Activated naive CD8-positive, alpha-beta T cell (primary cell): Measurements from ENCODE around the gene MRPS24.
"Not testable (repeated sequence)": the region's sequence is repeated elsewhere in the genome, so short reads cannot be mapped to it uniquely, and the experiment has no call there.

Experiments used
- H3K27ac Mint-ChIP-seq: one replicate; pipeline ENCODE4 v1.8.0; 2021; ENCODE audit warnings: mixed read lengths
- H3K27me3 Mint-ChIP-seq: one replicate; pipeline ENCODE4 v1.8.0; 2021; ENCODE audit warnings: mixed read lengths
- H3K36me3 Mint-ChIP-seq: one replicate; pipeline ENCODE4 v1.8.0; 2021; ENCODE audit warnings: mixed read lengths
- H3K4me1 Mint-ChIP-seq: one replicate; pipeline ENCODE4 v1.8.0; 2021; ENCODE audit warnings: low read depth, mixed read lengths
- H3K4me3 Mint-ChIP-seq: one replicate; pipeline ENCODE4 v1.8.0; 2021; ENCODE audit warnings: mild to moderate bottlenecking, mixed read lengths
- H3K9me3 Mint-ChIP-seq: one replicate; pipeline ENCODE4 v1.8.0; 2021; ENCODE audit warnings: low read depth, mixed read lengths

MRPS24 gene

DNA sequence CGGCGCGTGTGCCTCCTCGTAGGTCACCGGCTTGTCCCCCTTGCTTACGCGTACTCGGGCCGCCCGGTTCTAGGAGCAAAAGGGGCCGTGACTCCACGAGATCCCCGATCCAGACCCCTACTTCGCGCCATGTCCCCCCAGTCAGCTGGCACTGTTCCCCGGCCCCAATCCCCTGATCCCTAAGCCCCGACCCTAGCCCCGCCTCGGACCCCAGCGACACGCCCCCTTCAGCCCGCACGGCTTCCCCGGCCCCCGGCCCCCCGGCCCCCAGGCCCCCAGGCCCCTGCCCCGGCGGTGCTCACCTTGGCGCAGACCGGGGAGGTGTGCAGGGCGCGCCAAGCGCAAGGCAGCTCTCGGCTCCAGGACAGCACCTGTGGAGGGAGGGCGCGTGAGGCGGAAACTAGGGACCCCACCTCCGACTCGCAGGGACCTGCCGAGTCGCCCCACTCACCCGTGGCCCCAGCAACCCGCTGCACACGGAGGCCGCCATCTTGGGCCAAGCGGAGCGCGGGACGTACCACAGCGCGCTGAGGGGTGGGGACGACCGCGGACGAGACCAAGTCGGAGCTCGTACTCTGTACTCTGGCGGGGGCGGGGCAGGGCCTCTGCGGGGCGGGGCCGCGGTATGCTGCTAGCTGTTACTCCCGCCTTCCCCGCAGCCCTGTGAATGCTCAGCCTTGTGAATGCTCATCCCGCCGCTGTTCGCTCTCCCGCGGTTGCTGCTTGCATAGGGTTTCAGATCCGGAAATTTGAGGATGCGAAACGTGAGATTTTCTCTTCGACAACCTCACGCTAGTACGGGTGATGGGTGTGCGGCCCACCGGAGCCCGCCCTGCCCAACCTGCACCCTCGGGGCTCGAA lies at the start of gene MRPS24:
MRPS24 (minus strand) TSS at position 512 of the 861 bp plus-strand sequence; CDS start at position 490, 22 bp downstream.
- Mint-ChIP-seq H3K4me3 (peak within 1 kb of the TSS; percentile 95), H3K27me3 (no peaks in the 10 kb centered on the region), H3K4me1 (peaks cover 22% of the 10 kb centered on the region), H3K9me3 (no peaks in the 10 kb centered on the region), H3K36me3 (peaks cover 11% of the 10 kb centered on the region), H3K27ac (peak within 1 kb of the TSS; percentile 97)

DNA sequence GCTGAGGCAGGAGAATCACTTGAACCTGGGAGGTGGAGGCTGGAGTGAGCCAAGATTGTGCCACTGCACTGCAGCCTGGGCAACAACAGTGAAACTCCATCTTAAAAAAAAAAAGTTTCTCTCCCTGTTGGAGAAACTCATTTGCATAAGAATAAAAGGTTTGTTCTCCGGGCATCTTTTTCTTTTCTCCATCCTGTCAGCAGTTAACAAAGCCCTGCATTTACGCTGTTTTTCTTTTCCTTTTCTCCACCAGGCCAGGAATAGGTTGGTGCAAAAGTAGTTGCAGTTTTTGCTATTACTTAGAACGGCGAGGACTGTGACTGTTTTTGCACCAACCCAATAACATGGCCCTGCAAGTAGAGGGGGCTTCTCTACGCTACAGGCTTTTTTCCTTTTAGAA lies 46.6 kb upstream of the MRPS24 start:
- no peak overlapping the region for H3K4me3 Mint-ChIP-seq
- no peak overlapping the region for H3K27ac Mint-ChIP-seq
- H3K9me3 Mint-ChIP-seq = no peaks in the 10 kb centered on the region
- no peaks in the 10 kb centered on the region for H3K27me3 Mint-ChIP-seq
- H3K36me3 Mint-ChIP-seq = peaks cover 4% of the 10 kb centered on the region
- peaks cover 2% of the 10 kb centered on the region for H3K4me1 Mint-ChIP-seq

DNA sequence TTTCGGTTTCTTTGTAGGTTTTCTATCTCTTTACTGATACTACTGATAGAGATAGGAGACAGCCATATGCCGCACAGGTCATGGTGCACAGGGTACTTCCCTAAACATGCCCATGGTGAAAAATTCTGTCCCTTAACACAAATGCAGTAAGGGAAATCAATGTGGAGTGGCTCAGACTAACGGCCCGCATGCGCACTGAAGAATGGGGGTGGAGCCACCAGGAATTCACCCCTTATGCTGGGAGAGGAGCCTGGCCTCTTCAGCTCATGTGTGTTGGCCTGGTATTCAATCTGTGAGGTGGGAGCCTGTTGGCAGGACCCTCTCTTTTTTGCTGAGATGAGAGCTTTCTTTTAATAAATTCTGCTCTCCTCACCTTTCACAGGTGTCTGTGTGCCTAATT lies 45.5 kb upstream of the MRPS24 start:
- Mint-ChIP-seq H3K4me3 (no peak overlapping the region), H3K9me3 (no peaks in the 10 kb centered on the region), H3K27me3 (no peaks in the 10 kb centered on the region), H3K4me1 (no peaks in the 10 kb centered on the region), H3K36me3 (peaks cover 4% of the 10 kb centered on the region), H3K27ac (no peak overlapping the region)

DNA sequence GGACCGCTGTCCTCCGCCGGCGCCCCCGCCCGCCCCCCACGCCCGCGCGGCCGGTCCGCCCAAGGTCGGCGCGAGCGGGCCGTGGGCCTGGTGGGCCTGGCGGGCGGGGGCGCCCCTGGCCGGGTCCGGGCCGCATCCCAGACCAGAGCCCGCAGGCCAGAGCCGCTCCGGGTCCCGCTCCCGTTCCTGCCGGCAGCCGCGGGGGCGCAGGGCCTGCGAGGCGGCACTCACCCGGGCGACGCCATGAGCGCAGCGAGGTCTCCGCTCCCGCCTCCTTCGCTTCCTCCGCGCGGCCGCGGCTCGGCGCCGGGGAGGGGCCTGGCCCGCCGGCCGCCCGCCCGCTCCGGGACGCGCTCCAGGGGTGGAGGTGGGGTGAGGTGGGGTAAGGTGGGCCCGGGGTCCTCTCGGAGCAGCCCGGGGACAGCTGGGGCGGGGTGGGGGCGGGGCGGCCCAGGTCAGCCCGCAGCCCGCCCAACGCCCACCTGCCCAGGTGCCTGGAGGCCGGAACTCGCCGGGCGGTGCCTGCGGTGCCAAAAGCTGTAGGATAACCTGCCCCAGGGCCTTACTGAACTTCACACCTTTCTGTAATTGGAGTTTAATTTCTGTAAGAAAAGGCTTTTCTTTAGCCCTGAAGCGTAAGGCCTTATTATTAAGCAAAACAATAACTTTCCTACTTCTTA lies 37.2 kb upstream of the MRPS24 start, which contains the start of gene URGCP:
URGCP (minus strand) TSS at position 266 of the 680 bp plus-strand sequence; CDS start at position 245, 21 bp downstream.
- peaks cover 40% of the 10 kb centered on the region for H3K4me1 Mint-ChIP-seq
- H3K9me3 Mint-ChIP-seq = no peaks in the 10 kb centered on the region
- peak within 1 kb of the TSS; percentile 94 for H3K4me3 Mint-ChIP-seq
- H3K27me3 Mint-ChIP-seq = no peaks in the 10 kb centered on the region
- H3K27ac Mint-ChIP-seq = peak within 1 kb of the TSS; percentile 94
- H3K36me3 Mint-ChIP-seq = no peaks in the 10 kb centered on the region

GRCh38 chr7:43905956-43906330 lies 36.6 kb upstream of the MRPS24 start:
- H3K9me3 Mint-ChIP-seq = no peaks in the 10 kb centered on the region
- no peaks in the 10 kb centered on the region for H3K27me3 Mint-ChIP-seq
- peak overlapping the region; percentile 94 for H3K27ac Mint-ChIP-seq
- H3K36me3 Mint-ChIP-seq = no peaks in the 10 kb centered on the region
- H3K4me3 Mint-ChIP-seq = peak overlapping the region; percentile 94
- H3K4me1 Mint-ChIP-seq = peaks cover 43% of the 10 kb centered on the region

DNA sequence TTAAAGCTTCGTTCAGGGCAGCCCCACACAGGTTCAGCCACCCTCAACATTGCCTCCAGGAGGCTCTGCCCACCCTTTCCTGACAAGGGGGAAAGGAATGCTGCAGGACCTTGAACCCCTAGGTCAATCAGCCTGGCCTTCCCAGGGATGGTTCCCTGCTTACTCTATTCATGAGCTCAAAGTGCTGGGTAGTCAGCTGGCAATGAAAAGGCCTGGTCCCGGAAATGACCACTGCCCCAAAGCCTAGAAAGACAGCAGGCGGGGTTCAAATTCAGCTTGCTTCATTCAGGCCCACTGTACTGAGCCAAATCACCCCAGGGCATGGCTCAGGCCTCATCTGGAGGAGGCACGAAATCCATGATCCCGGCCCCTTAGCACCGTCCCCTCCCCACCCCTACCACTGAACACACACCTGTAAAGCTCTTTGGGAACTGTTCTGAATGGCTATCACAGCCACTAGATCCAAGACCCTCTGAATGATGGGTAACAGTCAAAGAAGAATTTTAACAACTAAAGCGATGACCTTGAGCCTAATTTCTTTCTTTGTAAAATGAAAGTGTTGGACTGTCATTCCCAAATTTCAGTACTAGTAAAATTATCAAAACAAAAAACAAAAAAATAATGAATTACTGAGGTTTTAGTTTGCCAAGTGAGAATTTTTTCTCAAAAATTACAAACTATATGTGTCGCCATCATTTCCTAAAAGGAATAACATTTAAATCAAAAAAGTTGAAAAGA lies 36.1 kb upstream of the MRPS24 start:
- H3K4me1 Mint-ChIP-seq = peaks cover 44% of the 10 kb centered on the region
- no peaks in the 10 kb centered on the region for H3K27me3 Mint-ChIP-seq
- peak overlapping the region; percentile 94 for H3K4me3 Mint-ChIP-seq
- H3K27ac Mint-ChIP-seq = peak overlapping the region; percentile 94
- H3K9me3 Mint-ChIP-seq = no peaks in the 10 kb centered on the region
- H3K36me3 Mint-ChIP-seq = no peaks in the 10 kb centered on the region

DNA sequence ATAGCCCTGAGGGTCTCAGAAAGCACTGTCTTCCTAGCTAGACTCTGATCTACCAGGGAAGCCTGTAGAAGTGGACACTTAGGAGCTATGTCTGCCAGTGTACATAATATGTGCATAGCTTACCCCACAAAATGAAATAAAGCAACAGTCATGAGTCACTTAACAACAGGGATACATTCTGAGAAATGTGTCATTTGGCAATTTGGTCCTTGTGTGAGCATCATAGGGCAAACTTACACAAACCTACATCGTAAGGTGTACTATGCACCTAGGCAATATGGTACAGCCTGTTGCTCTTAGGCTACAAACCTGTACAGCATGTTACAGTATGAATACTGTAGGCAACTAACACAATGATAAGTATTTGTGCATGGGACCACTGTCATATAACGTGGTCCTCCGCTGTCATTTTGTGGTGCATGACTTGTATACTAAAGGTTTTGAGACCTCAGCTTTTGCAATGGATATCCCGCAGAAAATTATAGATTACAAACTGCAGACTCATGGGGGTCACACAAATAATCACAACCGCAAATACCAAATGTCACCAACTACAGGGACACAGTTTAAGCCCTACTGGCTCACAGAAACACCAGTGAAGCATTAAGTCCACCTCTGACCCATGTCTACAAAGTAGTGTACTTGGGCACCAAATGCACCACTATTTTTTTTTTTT lies 35.4 kb upstream of the MRPS24 start:
- Mint-ChIP-seq H3K4me3 (peak overlapping the region; percentile 94), H3K9me3 (no peaks in the 10 kb centered on the region), H3K27ac (peak overlapping the region; percentile 13), H3K4me1 (peaks cover 44% of the 10 kb centered on the region), H3K27me3 (no peaks in the 10 kb centered on the region), H3K36me3 (no peaks in the 10 kb centered on the region)

GRCh38 chr7:43902542-43903054 lies 33.3 kb upstream of the MRPS24 start:
- Mint-ChIP-seq H3K4me1 (peaks cover 47% of the 10 kb centered on the region), H3K36me3 (peaks cover 3% of the 10 kb centered on the region), H3K27me3 (no peaks in the 10 kb centered on the region), H3K4me3 (no peak overlapping the region), H3K27ac (peak overlapping the region; percentile 16), H3K9me3 (no peaks in the 10 kb centered on the region)

GRCh38 chr7:43898571-43898970 lies 29.3 kb upstream of the MRPS24 start:
- not testable (repeated sequence) for H3K36me3 Mint-ChIP-seq, H3K9me3 Mint-ChIP-seq, H3K27ac Mint-ChIP-seq, H3K27me3 Mint-ChIP-seq, H3K4me3 Mint-ChIP-seq
- peaks cover 41% of the 10 kb centered on the region for H3K4me1 Mint-ChIP-seq

DNA sequence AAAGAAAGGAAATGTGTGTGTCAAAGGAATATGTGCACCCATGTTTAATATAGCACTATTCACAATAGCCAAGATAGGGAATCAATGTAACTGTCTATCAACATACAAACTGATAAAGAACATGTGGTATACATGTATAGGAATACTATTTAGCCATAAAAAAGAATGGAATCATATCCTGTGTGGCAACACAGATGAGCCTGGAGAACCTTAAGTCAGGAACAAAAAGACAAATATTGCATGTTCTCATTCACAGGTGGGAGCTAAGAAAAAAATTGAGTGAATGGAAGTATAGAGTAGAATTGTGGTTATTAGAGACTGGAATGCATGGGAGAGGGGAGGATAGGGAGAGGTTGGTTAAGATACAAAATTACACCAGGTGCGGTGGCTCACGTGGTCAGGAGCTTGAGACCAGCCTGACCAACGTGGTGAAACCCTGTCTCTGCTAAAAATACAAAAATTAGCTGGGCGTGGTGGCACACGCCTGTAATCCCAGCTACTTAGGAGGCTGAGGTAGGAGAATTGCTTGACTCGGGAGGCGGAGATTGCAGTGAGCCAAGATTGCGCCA lies 26.6 kb upstream of the MRPS24 start:
- H3K36me3 Mint-ChIP-seq = peaks cover 9% of the 10 kb centered on the region
- peaks cover 38% of the 10 kb centered on the region for H3K4me1 Mint-ChIP-seq
- H3K4me3 Mint-ChIP-seq = peak overlapping the region; percentile 18
- no peaks in the 10 kb centered on the region for H3K9me3 Mint-ChIP-seq
- no peak overlapping the region for H3K27ac Mint-ChIP-seq
- no peaks in the 10 kb centered on the region for H3K27me3 Mint-ChIP-seq

GRCh38 chr7:43891069-43891955 lies 22.0 kb upstream of the MRPS24 start:
- no peaks in the 10 kb centered on the region for H3K9me3 Mint-ChIP-seq
- H3K4me3 Mint-ChIP-seq = no peak overlapping the region
- no peak overlapping the region for H3K27ac Mint-ChIP-seq
- no peaks in the 10 kb centered on the region for H3K27me3 Mint-ChIP-seq
- peaks cover 6% of the 10 kb centered on the region for H3K36me3 Mint-ChIP-seq
- peaks cover 47% of the 10 kb centered on the region for H3K4me1 Mint-ChIP-seq

DNA sequence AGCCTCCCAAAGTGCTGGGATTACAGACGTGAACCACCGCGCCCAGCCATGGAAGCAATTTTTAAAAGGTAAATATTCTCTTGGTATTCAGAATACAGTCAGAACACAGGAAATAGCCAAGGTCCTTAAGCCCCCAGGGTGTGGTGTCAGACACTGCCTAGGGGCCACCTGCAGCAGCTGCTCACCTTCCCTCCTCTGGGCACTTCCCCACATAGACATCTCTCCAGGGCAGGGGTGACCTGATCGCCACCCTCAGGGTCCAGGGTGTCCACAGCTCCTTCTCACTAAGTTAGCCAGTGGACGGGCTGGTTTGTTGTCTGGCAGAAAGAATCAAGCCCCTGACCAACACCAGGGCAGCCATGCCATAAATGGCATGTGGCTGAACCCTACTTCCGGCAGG lies 21.2 kb upstream of the MRPS24 start:
- Mint-ChIP-seq H3K9me3 (no peaks in the 10 kb centered on the region), H3K36me3 (peaks cover 3% of the 10 kb centered on the region), H3K4me1 (peaks cover 43% of the 10 kb centered on the region), H3K27me3 (no peaks in the 10 kb centered on the region), H3K27ac (no peak overlapping the region), H3K4me3 (no peak overlapping the region)
